H1 (cell line): ENCODE measurements around the gene UBE2E2.

Source experiments
- RNF2 ChIP-seq: fragments of 200-900, 300-1000 bp; sonication (generic); IDR thresholded peaks from 2 replicates; pipeline ENCODE4 v1.7.1; 2016; ENCODE audit warnings: borderline replicate concordance, low read depth, mild to moderate bottlenecking, antibody characterized with exemption, low read length; ENCODE audit not compliant: poor library complexity, severe bottlenecking; ENCODE audit errors: missing control alignments
- TF ChIP-seq, protein P1 (sequence below), 3 experiments: IDR thresholded peaks; 1 replicate in 2 of 3; 2 replicates in 1 of 3; pipeline versions ENCODE4 v1.5.1 to v1.6.1; 2011; ENCODE audit warnings: low read length in 3 of 3, mild to moderate bottlenecking in 3 of 3, inconsistent platforms in 2 of 3, low read depth in 1 of 3, moderate library complexity in 1 of 3; ENCODE audit not compliant: insufficient read depth in 1 of 3; ENCODE audit errors: control extremely low read depth in 1 of 3

DNA sequence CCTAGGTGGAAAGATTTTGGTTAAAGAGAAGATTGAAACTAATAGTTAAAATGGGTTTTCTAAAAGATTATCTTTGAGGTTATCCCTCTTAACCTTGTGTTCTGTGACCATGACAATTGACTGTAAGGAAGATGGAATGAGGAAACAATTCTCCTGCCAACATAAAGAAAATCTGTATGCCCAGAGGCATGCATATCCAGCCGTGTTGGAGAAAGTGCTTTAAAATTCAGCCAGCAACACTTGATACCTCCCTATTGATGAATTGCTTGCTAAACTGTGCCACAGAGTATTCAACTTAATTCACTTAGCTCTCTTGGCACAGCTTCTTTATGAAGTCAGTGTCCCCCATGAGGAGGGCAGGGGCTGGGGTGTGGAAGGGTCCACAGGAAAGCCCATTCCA lies 203.5 kb downstream of the UBE2E2 start:
- TF ChIP-seq, protein P1, sequence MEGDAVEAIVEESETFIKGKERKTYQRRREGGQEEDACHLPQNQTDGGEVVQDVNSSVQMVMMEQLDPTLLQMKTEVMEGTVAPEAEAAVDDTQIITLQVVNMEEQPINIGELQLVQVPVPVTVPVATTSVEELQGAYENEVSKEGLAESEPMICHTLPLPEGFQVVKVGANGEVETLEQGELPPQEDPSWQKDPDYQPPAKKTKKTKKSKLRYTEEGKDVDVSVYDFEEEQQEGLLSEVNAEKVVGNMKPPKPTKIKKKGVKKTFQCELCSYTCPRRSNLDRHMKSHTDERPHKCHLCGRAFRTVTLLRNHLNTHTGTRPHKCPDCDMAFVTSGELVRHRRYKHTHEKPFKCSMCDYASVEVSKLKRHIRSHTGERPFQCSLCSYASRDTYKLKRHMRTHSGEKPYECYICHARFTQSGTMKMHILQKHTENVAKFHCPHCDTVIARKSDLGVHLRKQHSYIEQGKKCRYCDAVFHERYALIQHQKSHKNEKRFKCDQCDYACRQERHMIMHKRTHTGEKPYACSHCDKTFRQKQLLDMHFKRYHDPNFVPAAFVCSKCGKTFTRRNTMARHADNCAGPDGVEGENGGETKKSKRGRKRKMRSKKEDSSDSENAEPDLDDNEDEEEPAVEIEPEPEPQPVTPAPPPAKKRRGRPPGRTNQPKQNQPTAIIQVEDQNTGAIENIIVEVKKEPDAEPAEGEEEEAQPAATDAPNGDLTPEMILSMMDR (IDR thresholded peaks at IDR 0.05; ENCODE audit: control extremely low read depth in 1 of 3, insufficient read depth in 1 of 3, low read depth in 1 of 3, low read length in 3 of 3): no peak
- TF ChIP-seq RNF2: no peak
